NCI-H774 (cell line): ENCODE results near the gene SPATS1.
"Not testable (repeated sequence)": the region's sequence is repeated elsewhere in the genome, so short reads cannot be mapped to it uniquely, and the experiment has no call there.

Experiments
- DNase-seq: peaks from one replicate; lab custom pipeline; 2025; lab: John Stamatoyannopoulos, UW

Gene SPATS1

DNA sequence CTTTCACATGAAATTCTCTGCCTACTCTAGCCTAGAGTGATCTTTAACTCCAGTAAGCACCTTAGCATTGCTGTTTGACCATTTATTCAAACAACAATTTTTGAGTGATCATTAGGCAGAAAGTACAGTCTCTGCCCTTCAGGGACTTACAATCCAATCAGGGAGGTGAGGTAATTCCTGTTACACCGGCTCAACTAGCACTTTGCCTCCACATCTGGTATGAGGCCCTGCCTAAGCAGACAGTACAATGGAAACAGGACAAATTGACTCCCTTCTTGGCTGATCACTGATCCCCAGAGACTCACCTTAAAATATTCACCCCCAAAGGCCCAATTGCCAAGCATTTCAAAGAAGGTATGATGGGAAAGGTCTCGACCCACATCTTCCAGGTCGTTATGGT is 30.7 kb upstream of the SPATS1 start:
- DNase-seq, result no peak

DNA sequence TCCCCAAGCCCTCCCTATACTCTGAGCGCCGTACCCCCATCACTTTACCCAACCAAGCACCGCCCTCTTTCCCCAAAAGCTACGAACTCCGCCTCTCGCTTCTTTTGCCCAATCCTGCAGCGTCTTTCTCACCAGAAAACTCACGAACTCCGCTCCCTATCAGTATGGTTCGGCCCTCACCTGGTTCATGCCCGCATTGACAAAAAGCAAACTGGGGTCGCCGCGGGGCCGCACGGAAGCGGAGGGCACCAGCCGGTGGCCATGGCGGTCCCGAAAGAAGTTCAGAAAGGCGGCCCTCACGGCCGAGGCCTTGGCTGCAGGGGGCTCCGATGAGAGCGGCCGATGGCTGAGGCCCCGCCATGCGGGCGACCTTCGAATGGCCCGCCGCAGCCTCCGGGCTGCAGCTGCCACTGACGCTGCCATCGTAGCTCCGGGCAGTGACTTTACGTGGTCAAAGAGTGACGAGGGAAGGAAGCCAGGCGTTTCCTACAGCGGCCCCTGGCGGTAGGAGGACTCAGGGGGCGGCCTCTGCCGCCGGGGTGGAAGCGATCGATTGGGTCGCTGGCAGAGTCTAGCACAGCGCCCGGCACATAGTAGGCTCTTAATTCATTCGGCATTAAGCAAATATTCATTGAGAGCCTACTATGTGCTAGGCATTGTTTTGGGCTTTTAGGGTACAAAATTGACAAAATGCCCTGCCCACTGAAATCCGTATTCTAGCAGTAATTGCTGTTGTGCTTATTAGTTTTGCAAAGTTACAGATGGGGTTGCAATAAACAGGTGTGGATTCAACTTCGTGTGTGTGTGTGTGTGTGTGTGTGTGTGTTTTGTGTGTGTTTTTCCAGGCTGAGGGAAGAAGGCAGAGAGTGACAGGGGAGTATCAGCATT is 29.3 kb upstream of the SPATS1 start, which contains the start of gene AARS2:
Gene AARS2 (minus strand): TSS at position 447 of the 888 bp plus-strand sequence. CDS start 24 bp downstream, at position 423.
- DNase-seq, result peak; percentile 84

DNA sequence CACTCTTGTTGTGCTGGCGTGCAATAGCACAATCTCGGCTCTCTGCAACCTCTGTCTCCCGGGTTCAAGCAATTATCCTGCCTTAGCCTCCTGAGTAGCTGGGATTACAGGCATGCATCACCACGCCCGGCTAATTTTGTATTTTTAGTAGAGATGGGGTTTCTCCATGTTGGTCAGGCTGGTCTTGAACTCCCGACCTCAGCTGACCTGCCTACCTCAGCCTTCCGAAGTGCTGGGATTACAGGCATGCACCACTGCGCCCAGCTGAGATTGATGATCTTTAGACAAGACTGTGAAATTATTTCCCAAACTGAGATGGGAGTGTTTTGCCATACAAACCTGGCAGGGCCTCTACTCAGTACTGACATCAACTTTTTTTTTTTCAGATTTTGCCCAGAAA is 27.8 kb upstream of the SPATS1 start:
- DNase-seq, result not testable (repeated sequence)

DNA sequence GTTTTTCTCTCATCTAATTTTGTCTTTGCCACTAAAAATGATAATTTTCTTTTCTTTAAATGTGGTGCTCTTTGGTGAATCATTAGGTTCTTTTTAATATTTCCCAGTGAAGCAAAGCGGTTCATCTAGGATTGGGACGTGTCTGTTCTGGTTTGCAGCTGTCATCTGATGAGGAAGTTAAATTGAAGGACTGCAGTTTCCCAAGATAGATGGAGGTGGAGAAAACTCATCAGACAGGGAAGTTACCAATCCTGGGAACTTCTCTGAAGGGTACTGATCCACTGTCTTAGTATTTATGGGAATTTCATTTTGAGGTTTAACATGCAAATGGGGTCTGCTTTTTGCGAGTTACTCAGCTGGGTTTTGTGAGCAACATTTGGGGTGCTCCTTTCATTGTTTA is 26.9 kb upstream of the SPATS1 start:
- DNase-seq, result no peak

DNA sequence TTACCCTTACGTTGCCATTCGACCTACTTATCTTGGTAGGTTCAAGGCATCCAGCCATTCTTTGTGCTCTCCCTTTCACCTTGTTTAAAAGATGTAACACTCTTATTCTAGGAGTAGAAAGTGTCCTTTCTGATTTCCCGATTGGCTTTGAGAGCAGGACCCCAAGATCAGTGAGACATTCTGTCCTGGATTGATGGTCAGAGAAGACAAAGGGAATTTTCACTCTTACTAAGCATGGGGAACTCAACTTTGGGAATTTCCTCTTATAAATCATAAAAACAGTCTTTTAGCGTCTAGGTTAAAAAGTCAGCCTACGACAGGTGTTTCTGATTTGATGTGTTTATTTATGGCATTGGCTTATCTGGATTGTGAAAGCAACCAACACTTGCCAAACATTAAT is 26.5 kb upstream of the SPATS1 start:
- DNase-seq, result no peak

DNA sequence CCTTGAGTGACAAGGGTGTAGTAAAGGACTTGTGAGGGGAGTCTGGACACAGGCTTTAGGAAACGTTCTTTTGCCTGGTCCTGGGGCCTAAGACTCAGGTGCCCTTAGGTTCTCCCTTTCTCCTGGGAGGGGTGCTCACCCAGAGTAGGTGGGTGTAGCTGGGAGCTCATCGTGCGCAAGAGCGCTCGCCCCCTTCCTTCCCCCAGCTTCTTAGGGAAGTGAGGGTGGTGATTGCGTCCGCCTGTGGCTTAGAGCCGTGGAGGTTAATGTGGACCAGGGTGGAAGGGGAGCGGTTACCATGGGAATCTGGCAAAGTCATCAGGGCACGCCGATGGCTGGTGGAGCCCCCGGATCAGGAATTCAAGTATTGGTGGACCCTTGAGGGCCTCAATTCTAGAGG is 26.0 kb upstream of the SPATS1 start:
- DNase-seq, result no peak

DNA sequence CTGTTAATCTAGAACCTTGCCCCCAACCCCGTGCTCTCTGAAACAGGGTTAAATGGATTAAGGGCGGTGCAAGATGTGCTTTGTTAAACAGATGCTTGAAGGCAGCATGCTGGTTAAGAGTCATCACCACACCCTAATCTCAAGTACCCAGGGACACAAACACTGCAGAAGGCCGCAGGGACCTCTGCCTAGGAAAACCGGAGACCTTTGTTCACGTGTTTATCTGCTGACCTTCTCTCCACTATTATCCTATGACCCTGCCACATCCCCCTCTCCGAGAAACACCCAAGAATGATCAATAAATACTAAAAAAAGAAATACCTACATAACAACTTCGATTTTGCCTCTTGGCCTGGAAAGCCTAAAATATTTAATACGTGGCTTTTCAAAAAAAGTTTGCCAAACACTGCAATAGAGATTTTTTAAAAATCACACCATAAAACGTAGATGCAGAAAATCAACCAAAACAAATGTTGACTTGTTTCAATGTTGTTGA is 25.3 kb upstream of the SPATS1 start:
- not testable (repeated sequence) for DNase-seq

DNA sequence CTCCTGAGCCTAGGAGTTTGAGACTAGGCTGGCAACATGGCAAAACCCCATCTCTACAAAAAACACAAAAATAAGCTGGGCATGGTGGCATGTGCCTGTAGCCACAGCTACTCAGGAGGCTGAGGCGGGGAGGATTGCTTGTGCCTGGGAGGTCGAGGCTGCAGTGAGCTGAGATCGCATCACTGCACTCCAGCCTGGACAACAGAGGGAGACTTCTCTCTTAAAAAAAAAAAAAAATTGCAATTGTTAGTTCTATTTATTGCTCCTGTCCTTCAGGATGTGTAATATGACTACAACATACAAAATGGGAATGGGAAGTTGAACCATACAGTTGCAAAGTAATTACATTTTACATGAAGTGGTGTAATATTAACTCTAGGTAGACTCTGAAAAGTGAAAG is 21.2 kb upstream of the SPATS1 start:
- DNase-seq, result no peak

DNA sequence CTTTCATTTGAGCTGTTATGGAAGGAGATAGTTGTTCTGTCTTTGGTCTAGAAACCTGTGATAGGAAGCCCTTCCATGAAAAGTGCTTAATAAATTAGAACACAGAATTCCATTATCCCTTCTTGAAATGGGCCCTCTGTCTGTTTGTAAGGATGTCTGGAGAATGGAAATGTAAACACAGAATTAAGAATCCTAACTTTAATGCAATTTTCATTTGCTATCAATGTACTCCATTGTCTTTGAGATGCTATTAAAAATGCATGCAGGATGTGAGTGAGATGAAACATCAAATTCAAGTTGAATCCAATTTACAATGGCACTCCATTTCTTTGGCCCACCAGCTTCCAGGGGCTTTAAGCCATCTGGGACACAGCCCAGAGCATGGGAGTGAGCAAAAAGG is 15.4 kb upstream of the SPATS1 start:
- no peak for DNase-seq

DNA sequence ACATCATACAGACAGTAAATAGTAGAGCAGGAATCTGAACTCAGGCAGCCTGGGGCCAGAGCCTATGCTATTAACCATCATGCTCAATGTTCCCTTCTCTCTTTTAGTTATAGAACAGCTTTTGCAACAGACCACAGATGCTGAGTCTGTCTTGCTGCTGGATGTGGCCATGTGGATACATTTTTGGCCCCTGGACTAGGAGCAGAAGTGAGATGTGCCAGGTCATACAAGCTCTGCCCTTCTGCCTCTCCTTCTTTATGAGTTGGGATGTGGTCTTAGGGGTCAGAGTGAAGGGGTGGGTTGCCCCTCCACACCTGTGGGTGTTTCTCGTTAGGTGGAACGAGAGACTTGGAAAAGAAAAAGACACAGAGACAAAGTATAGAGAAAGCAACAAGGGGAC is 14.7 kb upstream of the SPATS1 start:
- DNase-seq, result no peak

DNA sequence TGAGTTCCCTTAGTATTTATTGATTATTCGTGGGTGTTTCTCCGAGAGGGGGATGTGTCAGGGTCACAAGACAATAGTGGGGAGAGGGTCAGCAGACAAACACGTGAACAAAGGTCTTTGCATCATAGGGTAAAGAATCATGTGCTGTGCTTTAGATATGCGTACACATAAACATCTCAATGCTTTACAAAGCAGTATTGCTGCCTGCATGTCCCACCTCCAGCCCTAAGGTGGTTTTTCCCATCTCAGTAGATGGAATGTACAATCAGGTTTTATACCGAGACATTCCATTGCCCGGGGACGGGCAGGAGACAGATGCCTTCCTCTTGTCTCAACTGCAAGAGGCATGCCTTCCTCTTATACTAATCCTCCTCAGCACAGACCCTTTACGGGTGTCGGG is 14.2 kb upstream of the SPATS1 start:
- DNase-seq, result not testable (repeated sequence)

DNA sequence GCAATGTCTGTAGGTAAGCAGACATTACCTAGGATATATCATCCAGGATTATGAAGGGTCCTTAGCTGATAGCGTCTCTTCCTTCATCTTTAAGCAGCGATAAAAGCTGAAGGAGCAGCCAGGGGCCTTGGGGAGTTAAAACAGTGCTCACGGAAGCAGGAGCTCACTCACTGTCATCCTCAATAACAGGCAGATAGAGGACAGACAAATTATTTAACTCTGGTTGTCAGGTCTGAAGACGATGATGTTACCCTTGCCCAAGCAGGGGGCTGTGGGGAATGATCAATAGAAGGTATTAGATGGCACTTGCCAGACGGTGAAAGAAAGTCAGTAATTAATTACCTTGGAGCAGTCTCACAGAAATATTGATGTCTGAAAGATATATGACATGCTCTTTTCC is 12.6 kb upstream of the SPATS1 start:
- no peak for DNase-seq

DNA sequence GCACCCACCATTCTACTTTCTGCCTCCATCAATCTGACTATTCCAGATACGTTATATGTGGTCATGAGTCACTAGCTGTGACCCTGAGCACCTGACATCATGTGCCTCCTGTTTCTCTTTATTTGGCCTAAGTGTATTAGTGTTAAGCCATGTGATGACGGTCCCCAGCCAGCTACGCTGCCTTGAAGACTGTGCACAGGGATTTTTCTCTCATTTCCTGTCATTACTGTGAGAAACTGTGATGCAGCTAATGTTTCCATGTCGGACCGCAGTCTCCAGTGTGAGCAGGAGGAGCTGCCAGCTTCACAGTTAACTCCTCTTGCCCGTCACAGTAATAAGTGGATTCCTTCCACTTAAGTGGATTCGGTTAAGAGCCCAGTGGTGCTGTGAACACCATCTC is 9.9 kb upstream of the SPATS1 start:
- no peak for DNase-seq

DNA sequence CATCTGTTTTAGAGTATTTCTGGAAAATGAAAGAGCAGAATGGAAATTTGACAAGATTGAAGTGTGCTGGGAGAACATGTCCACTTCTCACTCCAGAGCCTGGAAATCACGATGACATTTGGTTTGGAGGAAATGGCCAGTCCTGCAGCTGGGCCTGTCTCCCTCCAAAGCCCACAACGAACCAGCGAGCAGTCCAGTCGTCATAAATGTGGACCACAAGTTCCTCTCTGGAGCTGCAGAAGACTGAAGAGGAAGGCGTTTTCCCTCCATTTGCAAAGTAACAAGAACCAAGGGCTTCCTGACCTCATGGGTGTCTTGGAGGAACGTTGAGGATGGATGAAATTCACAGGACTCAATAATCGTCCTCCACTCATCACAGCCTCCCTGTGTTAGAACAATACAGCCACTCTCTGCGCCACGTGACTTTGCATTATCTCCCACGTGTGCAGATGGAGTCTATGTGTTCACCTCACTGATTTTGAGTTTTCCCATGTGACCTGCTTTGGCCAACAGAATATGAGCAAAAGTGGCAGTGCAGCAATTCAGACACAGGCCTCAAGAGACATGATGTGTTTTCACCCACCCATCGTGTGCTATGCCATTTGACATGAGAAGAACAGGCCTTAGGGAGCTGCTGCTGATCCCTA is 9.1 kb upstream of the SPATS1 start:
- no peak for DNase-seq

DNA sequence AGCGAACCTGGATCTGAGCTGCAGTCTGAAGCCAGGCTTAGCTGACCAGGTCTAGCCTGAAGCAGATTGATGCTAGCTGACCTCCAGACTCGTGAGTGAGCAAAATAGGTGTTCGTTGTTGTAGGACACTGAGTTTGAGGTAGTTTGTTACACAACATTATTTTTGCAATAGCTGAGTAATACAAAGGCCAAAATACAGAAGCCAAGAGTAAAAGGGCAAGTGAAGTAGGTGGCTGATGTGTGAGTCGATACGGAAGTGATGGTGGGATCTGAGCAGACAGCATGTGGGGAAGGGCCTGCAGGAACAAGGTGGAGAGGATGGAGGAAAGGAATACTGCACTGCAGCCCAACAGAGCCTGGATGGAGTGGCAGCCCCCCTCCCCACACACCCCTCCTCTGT is 8.5 kb upstream of the SPATS1 start:
- no peak for DNase-seq

DNA sequence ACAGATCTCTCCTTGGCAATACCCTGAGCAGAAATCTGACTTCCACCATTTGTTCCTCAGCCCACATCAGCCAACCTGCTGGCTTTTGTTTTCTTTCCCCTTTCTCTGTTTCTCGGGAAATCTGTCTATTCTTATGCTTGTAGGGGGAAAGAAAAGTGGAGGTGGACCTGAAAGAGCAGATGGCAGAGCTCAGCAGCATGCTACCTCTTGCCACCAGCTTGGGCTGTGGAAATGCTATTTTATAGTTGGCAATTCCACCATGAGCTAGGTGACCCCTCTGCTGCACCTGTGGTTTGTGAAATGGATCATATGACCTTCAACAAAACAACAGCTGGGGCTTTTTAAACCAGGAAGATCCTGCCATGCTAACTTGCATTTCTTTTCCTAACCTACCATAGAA is 6.8 kb upstream of the SPATS1 start:
- no peak for DNase-seq

DNA sequence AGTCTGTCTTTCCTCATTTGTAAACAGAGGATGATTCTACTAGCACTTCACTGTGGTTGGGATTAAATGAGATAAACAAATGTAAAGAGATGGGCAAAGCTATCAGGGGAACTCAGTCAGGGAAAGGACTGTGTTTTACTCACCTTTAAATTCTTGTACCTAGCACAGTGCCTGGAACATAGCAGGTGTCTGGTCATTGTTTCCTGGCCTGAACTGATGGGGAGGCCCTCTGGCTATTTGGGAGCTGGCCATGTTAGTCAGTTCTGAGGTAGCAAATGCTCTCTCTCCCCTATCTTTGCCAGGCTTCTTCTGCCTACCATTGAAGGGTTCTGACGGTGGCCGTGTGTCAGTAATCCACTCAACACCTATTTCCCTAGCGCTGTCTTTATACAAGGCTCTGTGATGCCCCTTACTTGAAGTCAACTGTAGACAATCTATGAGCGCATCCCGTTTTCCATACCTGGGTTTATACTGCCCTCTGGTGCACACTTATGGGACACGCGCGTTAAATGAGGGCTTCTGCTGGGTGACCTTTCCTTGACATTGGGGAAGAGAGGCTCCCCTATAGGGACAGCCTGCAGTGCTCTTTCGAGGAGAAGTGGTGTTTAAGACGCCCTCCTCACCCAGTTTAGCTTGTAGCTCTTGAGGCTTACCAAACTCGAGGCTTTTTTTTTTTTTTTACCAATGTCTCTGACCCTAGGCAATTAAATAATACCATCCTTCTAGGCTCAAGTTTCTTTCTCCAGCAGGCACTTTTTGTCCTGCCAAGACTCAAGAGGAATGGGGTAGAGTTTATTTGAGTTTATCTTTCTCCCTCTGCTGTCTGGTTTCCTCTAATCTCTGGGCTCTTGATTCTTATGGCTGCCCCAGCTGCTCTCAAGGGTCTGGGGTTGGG is 4.0 kb upstream of the SPATS1 start:
- DNase-seq, result peak; percentile 36

DNA sequence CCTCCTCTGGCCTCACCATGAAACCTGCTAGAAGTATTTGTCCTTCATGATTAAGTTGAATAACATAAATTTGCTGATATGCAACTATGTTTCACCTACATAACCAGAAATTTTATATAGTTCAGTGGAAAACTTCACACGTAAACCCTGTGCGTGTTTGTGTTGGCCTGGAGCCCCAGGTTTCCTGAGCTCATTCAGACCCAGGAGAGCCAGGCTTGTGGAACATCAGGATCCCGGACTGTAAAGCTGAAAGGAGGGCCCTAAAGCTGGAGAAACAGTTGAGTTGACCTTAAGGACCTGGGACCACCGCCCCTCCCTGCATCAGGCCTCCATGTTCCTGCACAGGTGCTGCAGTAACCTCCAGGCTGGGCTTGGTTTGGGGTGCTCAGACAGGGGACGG is 3.1 kb upstream of the SPATS1 start:
- DNase-seq, result no peak

DNA sequence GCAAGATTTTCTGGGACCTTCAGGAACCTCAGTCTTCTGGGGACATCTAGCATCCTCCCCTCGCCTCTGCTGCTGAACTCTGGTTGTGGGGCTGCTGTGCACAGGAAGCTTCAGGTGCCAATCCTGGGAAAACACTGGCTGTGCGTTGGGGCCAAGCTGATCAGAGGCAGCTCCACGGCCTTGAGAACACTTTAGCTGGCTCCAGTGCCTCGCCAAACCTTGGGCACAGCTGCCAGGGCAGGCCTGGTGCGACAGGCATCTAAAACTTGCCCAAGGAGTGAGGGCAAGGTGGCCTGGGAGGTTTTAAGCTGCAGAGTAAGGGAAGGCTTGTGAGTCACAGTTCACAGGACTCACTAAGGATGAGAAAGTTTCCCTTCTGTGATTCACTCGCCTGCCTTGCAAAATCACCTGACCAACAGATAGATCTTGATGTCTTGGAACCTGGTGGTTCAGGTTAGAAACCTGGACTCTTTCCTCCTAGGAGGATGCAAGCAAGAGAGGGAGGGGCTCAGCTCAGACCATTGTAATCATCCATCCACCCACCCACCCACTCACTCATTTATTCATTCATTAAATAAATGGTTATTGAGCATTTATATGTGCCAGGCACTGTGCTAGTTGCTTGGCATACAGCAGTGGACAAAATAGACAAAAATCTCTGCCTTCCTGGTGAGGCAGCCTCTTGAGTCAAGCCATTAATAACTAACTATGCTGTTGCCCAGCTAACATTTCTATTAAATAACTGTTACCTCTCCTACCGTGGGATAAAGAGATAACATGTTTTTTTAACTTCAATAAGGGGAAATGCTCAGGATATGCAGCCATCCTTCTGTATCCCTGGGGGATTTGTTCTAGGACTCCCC is 2.5 kb upstream of the SPATS1 start:
- no peak for DNase-seq

DNA sequence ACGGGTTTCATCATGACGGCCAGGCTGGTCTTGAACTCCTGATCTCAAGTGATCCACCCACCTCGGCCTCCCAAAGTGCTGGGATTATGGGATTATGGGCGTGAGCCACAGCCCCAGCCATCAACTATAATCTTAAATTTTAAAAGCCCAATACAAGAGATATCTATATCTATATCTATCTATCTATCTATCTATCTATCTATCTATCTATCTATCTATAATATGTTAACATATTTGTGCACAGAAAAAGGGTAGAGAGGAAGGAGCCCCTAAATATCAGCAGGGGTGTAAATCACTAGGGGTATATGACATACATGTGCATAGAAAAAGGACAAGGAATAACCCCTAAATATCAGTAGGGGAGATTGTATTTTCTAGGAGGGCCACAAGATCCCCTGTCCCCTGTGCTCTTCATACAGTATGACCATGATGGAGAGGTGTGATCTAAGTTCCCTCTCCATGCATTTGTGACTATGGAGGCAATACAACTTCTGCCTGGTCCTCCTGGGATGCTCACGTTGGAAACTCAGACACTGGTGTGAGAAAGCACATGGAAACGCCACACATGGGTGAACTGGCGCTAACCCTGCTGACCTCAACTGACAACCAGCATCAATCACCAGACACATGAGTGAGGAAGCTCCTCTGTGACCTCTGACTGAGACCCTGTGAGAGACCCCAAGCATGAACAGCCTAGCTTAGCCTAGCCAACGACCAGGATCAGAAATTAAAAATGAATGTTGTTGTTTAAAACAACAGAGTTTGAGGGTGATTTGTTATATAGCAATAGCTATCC is 1.2 kb upstream of the SPATS1 start:
- DNase-seq, result no peak

DNA sequence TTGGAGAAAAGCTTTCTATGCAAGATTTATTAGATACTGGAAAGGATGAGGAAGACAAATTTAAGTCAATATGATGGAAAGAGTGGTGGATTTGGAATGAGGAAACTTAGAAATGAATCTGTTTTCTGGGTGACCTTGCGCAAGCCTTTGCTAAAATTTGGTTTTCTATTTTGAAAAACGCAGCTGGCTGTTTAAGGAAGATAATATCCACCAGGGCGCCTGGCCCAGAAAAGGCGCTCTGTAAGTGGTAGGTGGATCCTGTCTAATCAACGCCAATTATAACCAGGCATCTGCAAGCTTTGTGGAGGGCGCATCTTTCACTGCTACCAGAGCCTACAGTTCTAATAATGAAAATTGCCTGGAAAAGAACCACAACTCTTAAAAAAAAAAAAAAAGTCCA is 398 bp upstream of the SPATS1 start:
- DNase-seq, result no peak
